HepG2 (cell line): Measurements from ENCODE around the gene CA11.

ENCODE experiments used
- HNF4G ChIP-seq, 2 experiments: sonication (generic) in 1 of 2; formaldehyde crosslinking in 1 of 2; IDR thresholded peaks; 2 replicates each; pipeline versions ENCODE4 v1.4.0 to v1.6.1; 2011 to 2020; ENCODE audit warnings: borderline replicate concordance in 2 of 2, low read depth in 2 of 2, mild to moderate bottlenecking in 2 of 2, low read length in 1 of 2, missing genetic modification reagents in 1 of 2, moderate library complexity in 1 of 2
- KDM3A ChIP-seq: IDR thresholded peaks from 2 replicates; pipeline ENCODE4 v1.6.1; 2018; ENCODE audit warnings: low read depth, missing compliant biosample characterization
- TF ChIP-seq, protein P1 (sequence below): sonication (generic); formaldehyde crosslinking; IDR thresholded peaks from 2 replicates; pipeline ENCODE4 v1.4.0; 2020; ENCODE audit warnings: missing genetic modification reagents, borderline replicate concordance

DNA sequence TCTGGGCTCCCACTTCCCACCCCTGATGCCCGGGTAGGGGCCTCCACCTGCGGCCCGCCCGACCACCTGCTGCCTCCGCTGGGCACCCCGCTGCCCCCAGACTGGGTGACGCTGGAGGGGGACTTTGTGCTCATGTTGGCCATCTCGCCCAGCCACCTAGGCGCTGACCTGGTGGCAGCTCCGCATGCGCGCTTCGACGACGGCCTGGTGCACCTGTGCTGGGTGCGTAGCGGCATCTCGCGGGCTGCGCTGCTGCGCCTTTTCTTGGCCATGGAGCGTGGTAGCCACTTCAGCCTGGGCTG lies 16.7 kb downstream of the CA11 start:
- no peak for TF ChIP-seq KDM3A (CRISPR knock-in tag)
- no peak for TF ChIP-seq HNF4G (IDR thresholded peaks at IDR 0.05; ENCODE audit: borderline replicate concordance, low read depth, low read length)
- TF ChIP-seq HNF4G (CRISPR knock-in tag; IDR thresholded peaks at IDR 0.05; ENCODE audit: borderline replicate concordance, low read depth): no peak
- TF ChIP-seq, protein P1, sequence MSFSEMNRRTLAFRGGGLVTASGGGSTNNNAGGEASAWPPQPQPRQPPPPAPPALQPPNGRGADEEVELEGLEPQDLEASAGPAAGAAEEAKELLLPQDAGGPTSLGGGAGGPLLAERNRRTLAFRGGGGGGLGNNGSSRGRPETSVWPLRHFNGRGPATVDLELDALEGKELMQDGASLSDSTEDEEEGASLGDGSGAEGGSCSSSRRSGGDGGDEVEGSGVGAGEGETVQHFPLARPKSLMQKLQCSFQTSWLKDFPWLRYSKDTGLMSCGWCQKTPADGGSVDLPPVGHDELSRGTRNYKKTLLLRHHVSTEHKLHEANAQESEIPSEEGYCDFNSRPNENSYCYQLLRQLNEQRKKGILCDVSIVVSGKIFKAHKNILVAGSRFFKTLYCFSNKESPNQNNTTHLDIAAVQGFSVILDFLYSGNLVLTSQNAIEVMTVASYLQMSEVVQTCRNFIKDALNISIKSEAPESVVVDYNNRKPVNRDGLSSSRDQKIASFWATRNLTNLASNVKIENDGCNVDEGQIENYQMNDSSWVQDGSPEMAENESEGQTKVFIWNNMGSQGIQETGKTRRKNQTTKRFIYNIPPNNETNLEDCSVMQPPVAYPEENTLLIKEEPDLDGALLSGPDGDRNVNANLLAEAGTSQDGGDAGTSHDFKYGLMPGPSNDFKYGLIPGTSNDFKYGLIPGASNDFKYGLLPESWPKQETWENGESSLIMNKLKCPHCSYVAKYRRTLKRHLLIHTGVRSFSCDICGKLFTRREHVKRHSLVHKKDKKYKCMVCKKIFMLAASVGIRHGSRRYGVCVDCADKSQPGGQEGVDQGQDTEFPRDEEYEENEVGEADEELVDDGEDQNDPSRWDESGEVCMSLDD (CRISPR knock-in tag): no peak
